H9 (cell line): ENCODE results near the gene GPR160. TPM values are rescaled to one million over a fixed set of nuclear protein-coding genes. Genes with fewer than 3 reads are reported as not detected.

Experiments
- DNase-seq: peaks from one replicate; pipeline ENCODE4 v3.0.0-alpha.2; 2017
- H2AFZ ChIP-seq: one replicate; pipeline ENCODE4 v1.6.1; 2013; ENCODE audit warnings: mild to moderate bottlenecking, low read length, control low read depth, moderate library complexity
- H2AK5ac ChIP-seq: 2 replicates; pipeline ENCODE4 v1.6.1; 2013; ENCODE audit warnings: low read length, control low read depth, mixed read lengths; ENCODE audit not compliant: insufficient read length
- H2BK120ac ChIP-seq: one replicate; pipeline ENCODE4 v1.6.1; 2013; ENCODE audit warnings: low read depth, mild to moderate bottlenecking, low read length, control low read depth, inconsistent platforms; ENCODE audit not compliant: poor library complexity, severe bottlenecking
- H2BK12ac ChIP-seq: 2 replicates; pipeline ENCODE4 v1.6.1; 2013; ENCODE audit warnings: low read length, control low read depth, mixed read lengths, low read depth; ENCODE audit not compliant: insufficient read length
- H2BK15ac ChIP-seq: 2 replicates; pipeline ENCODE4 v1.6.1; 2013; ENCODE audit warnings: low read depth, low read length, control low read depth
- H2BK20ac ChIP-seq: one replicate; pipeline ENCODE4 v1.6.1; 2013; ENCODE audit warnings: low read depth, mild to moderate bottlenecking, low read length, control low read depth, inconsistent platforms; ENCODE audit not compliant: poor library complexity, severe bottlenecking
- H2BK5ac ChIP-seq: 2 replicates; pipeline ENCODE4 v1.6.1; 2013; ENCODE audit warnings: low read length, control low read depth, mixed read lengths; ENCODE audit not compliant: insufficient read length
- H3K14ac ChIP-seq: 2 replicates; pipeline ENCODE4 v1.6.1; 2013; ENCODE audit warnings: low read length, control low read depth; ENCODE audit not compliant: insufficient read depth
- H3K18ac ChIP-seq: 2 replicates; pipeline ENCODE4 v1.6.1; 2013; ENCODE audit warnings: low read depth, mild to moderate bottlenecking, mixed read lengths, low read length, control low read depth; ENCODE audit not compliant: insufficient read length
- H3K23ac ChIP-seq: 2 replicates; pipeline ENCODE4 v1.6.1; 2013; ENCODE audit warnings: low read length, control low read depth, mixed read lengths, low read depth; ENCODE audit not compliant: insufficient read length
- H3K23me2 ChIP-seq: 2 replicates; pipeline ENCODE4 v1.6.1; 2013; ENCODE audit warnings: low read depth, mild to moderate bottlenecking, mixed read lengths, low read length, control low read depth; ENCODE audit not compliant: insufficient read length, poor library complexity, severe bottlenecking
- H3K27ac ChIP-seq: 2 replicates; pipeline ENCODE4 v1.5.1; 2013; ENCODE audit warnings: low read length, control low read depth, mixed read lengths, low read depth; ENCODE audit not compliant: insufficient read length
- H3K27me3 ChIP-seq: 2 replicates; pipeline ENCODE4 v1.6.1; 2013; ENCODE audit warnings: low read length, control low read depth, inconsistent platforms; ENCODE audit not compliant: insufficient read depth
- H3K4ac ChIP-seq: 2 replicates; pipeline ENCODE4 v1.6.1; 2013; ENCODE audit warnings: low read depth, mild to moderate bottlenecking, control low read depth, inconsistent platforms, low read length, moderate library complexity
- H3K4me1 ChIP-seq: 2 replicates; pipeline ENCODE4 v1.6.1; 2013; ENCODE audit warnings: low read length, control low read depth, inconsistent platforms; ENCODE audit not compliant: insufficient read depth
- H3K4me2 ChIP-seq: 2 replicates; pipeline ENCODE4 v1.6.1; 2013; ENCODE audit warnings: low read length, control low read depth, mixed read lengths; ENCODE audit not compliant: insufficient read length, insufficient read depth
- H3K56ac ChIP-seq: 2 replicates; pipeline ENCODE4 v1.6.1; 2013; ENCODE audit warnings: low read depth, mild to moderate bottlenecking, mixed read lengths, low read length, control low read depth; ENCODE audit not compliant: insufficient read length
- H3K79me1 ChIP-seq: 2 replicates; pipeline ENCODE4 v1.6.1; 2013; ENCODE audit warnings: low read depth, mild to moderate bottlenecking, moderate library complexity, low read length, control low read depth, inconsistent platforms; ENCODE audit not compliant: insufficient read depth, poor library complexity, severe bottlenecking
- H3K79me2 ChIP-seq: 2 replicates; pipeline ENCODE4 v1.6.1; 2013; ENCODE audit warnings: low read length, control low read depth, inconsistent platforms; ENCODE audit not compliant: insufficient read depth
- H3K9ac ChIP-seq: 2 replicates; pipeline ENCODE4 v1.6.1; 2013; ENCODE audit warnings: low read length, control low read depth, mixed read lengths; ENCODE audit not compliant: insufficient read length; ENCODE audit errors: extremely low read depth
- H3K9me3 ChIP-seq: one replicate; pipeline ENCODE4 v1.6.1; 2013; ENCODE audit warnings: low read depth, low read length, inconsistent platforms; ENCODE audit not compliant: control insufficient read depth
- H3T11ph ChIP-seq: one replicate; pipeline ENCODE4 v1.6.1; 2013; ENCODE audit warnings: mild to moderate bottlenecking, low read length, control low read depth, inconsistent platforms
- H4K20me1 ChIP-seq: one replicate; pipeline ENCODE4 v1.6.1; 2013; ENCODE audit not compliant: control insufficient read depth, insufficient read length, insufficient read depth
- H4K5ac ChIP-seq: 2 replicates; pipeline ENCODE4 v1.6.1; 2013; ENCODE audit warnings: low read depth, mild to moderate bottlenecking, mixed read lengths, low read length, control low read depth; ENCODE audit not compliant: insufficient read length
- H4K8ac ChIP-seq: replicated peaks from 2 replicates; pipeline ENCODE4 v1.6.1; 2013; ENCODE audit warnings: low read length, control low read depth, mixed read lengths, low read depth; ENCODE audit not compliant: insufficient read length
- H4K91ac ChIP-seq: 2 replicates; pipeline ENCODE4 v1.6.1; 2013; ENCODE audit warnings: low read depth, mild to moderate bottlenecking, moderate library complexity, mixed read lengths, low read length, control low read depth; ENCODE audit not compliant: insufficient read length
- H3K27ac Mint-ChIP-seq, 3 experiments: 2 replicates in 2 of 3; 3 replicates in 1 of 3; pipeline ENCODE4 v1.8.0; 2020 to 2021; ENCODE audit warnings: mixed read lengths in 3 of 3, mild to moderate bottlenecking in 1 of 3, moderate library complexity in 1 of 3
- H3K27me3 Mint-ChIP-seq: 2 replicates; pipeline ENCODE4 v1.8.0; 2021; ENCODE audit warnings: low read depth, mild to moderate bottlenecking, moderate library complexity, mixed read lengths
- H3K36me3 Mint-ChIP-seq, 3 experiments: 2 replicates in 2 of 3; 3 replicates in 1 of 3; pipeline ENCODE4 v1.8.0; 2020 to 2021; ENCODE audit warnings: low read depth in 3 of 3, mixed read lengths in 3 of 3; ENCODE audit not compliant: insufficient read depth in 1 of 3
- H3K4me1 Mint-ChIP-seq, 2 experiments: 2 replicates each; pipeline ENCODE4 v1.8.0; 2020; ENCODE audit warnings: mixed read lengths in 2 of 2
- H3K4me3 Mint-ChIP-seq, 2 experiments: 2 replicates in 1 of 2; 3 replicates in 1 of 2; pipeline ENCODE4 v1.8.0; 2020 to 2021; ENCODE audit warnings: mild to moderate bottlenecking in 2 of 2, mixed read lengths in 2 of 2, moderate library complexity in 1 of 2
- H3K9me3 Mint-ChIP-seq, 2 experiments: 2 replicates in 1 of 2; 3 replicates in 1 of 2; pipeline ENCODE4 v1.8.0; 2020; ENCODE audit warnings: mild to moderate bottlenecking in 2 of 2, mixed read lengths in 2 of 2, moderate library complexity in 1 of 2
- WGBS: extraction: QIAGEN DNeasy Blood & Tissue Kit; methylation state at CpG from one replicate; pipeline ENCODE4 v1.1.7; 2013; ENCODE audit warnings: missing lambda C conversion rate, low lambda C conversion rate, mixed read lengths; ENCODE audit not compliant: insufficient read length; ENCODE audit errors: extremely low coverage; 5-methylcytosine and 5-hydroxymethylcytosine counted together
- total RNA-seq: library from RNA; stranded (reverse); gene quantifications from 2 replicates; pipeline ENCODE4 v1.2.1, GENCODE V29; 2021
- TF ChIP-seq, protein P1 (sequence below): fragments of 200-600 bp; sonication (generic); conservative IDR thresholded peaks from 3 replicates; pipeline ENCODE4 v1.8.0; 2021; ENCODE audit warnings: antibody characterized with exemption, mild to moderate bottlenecking

Gene GPR160
- total RNA-seq, 1 experiment from 2014 or later = 14.1 TPM

DNA sequence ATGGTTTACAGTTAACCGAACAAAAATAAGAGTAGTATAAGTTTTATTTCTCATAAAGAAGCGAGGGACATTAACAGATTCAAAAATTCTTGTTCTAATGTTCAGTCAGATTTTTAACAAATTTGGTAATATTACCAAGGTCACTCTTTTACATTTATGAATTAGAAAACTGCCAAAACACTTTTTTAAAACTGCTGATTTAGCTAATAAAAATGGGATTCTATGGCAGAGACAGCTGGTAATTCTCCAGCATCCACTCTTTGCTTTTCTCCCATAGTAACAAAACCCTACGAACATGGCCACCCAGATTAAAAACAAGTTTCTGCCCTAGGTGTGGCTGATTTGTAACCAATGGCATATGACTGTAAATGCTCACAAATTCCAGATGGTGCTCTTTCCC is 71.2 kb downstream of the GPR160 start:
- Mint-ChIP-seq H3K4me1 (peaks cover 6 to 7% of the 10 kb centered on the region in 2 experiments; a peak in 3 of 4 replicates), H3K27ac (no peak overlapping the region; a peak in 1 of 7 replicates), H3K36me3 (peaks cover 4 to 31% (median 5%) of the 10 kb centered on the region in 3 experiments; a peak in 5 of 7 replicates), H3K27me3 (no peaks in the 10 kb centered on the region), H3K9me3 (no peaks in the 10 kb centered on the region), H3K4me3 (no peak overlapping the region)
- H3K23ac ChIP-seq = no peak overlapping the region
- H2BK20ac ChIP-seq = no peak overlapping the region
- H3K9me3 ChIP-seq = no peaks in the 10 kb centered on the region
- H2BK12ac ChIP-seq = no peak overlapping the region
- no peak overlapping the region for H3T11ph ChIP-seq
- no peak for DNase-seq
- H3K79me2 ChIP-seq = no peaks in the 10 kb centered on the region
- H4K5ac ChIP-seq = no peak overlapping the region
- H3K79me1 ChIP-seq = peaks cover 2% of the 10 kb centered on the region
- H3K4me1 ChIP-seq = peaks cover 4% of the 10 kb centered on the region; the same call in 1 of the 2 replicates
- H4K8ac ChIP-seq = no peak overlapping the region
- no peak overlapping the region for H3K4me2 ChIP-seq
- no peak overlapping the region for H2BK5ac ChIP-seq
- TF ChIP-seq, protein P1, sequence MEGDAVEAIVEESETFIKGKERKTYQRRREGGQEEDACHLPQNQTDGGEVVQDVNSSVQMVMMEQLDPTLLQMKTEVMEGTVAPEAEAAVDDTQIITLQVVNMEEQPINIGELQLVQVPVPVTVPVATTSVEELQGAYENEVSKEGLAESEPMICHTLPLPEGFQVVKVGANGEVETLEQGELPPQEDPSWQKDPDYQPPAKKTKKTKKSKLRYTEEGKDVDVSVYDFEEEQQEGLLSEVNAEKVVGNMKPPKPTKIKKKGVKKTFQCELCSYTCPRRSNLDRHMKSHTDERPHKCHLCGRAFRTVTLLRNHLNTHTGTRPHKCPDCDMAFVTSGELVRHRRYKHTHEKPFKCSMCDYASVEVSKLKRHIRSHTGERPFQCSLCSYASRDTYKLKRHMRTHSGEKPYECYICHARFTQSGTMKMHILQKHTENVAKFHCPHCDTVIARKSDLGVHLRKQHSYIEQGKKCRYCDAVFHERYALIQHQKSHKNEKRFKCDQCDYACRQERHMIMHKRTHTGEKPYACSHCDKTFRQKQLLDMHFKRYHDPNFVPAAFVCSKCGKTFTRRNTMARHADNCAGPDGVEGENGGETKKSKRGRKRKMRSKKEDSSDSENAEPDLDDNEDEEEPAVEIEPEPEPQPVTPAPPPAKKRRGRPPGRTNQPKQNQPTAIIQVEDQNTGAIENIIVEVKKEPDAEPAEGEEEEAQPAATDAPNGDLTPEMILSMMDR = no peak
- no peak overlapping the region for H3K4ac ChIP-seq
- H3K18ac ChIP-seq = no peak overlapping the region
- no peak overlapping the region for H3K56ac ChIP-seq
- H2BK120ac ChIP-seq = no peak overlapping the region
- H2BK15ac ChIP-seq = no peak overlapping the region
- no peak overlapping the region for H3K14ac ChIP-seq
- H3K23me2 ChIP-seq = no peaks in the 10 kb centered on the region
- no peaks in the 10 kb centered on the region for H3K27me3 ChIP-seq
- H2AK5ac ChIP-seq = no peak overlapping the region
- no peak overlapping the region for H3K27ac ChIP-seq
- H4K91ac ChIP-seq = no peak overlapping the region
- H3K9ac ChIP-seq = no peak overlapping the region
- no peak overlapping the region for H2AFZ ChIP-seq
- H4K20me1 ChIP-seq = no peaks in the 10 kb centered on the region
- no CpG with 5 or more reads among the region's 3 CpGs for WGBS
